ENCODE results near the gene RFWD3. TPM values are rescaled to one million over a fixed set of nuclear protein-coding genes. Genes with fewer than 3 reads are reported as not detected.

Gene RFWD3
- total RNA-seq, 1 donor from 2014 or later, result 22.5 TPM

GRCh38 chr16:74606521-74607309 lies 60.0 kb downstream of the RFWD3 start, which contains the start of gene GLG1:
Gene GLG1, minus strand, starts transcription at chr16:74607114. Its CDS starts 20 bp downstream, at chr16:74607094.
- peaks cover 41% of the 10 kb centered on the region for H3K4me1 ChIP-seq
- DNase-seq (peak; percentile 95), ATAC-seq (peak; percentile 99 to 100)
- no peaks in the 10 kb centered on the region for H3K9me3 ChIP-seq
- H3K36me3 ChIP-seq, result no peaks in the 10 kb centered on the region
- peak within 1 kb of the TSS; percentile 100 for H3K4me3 ChIP-seq
- peak within 1 kb of the TSS; percentile 98 for H3K27ac ChIP-seq
- TF ChIP-seq CTCF (IDR thresholded peaks at IDR 0.05), result no peak
- intact Hi-C loops (cut with DNase I), result no loop called here
- no peaks in the 10 kb centered on the region for H3K27me3 ChIP-seq (ENCODE audit: low read depth)

GRCh38 chr16:74605746-74606520 lies 60.7 kb downstream of the RFWD3 start:
- peak overlapping the region; percentile 98 for H3K27ac ChIP-seq
- ATAC-seq (peak in 1 of 2 donors; percentile 11), DNase-seq (no peak)
- intact Hi-C loops (cut with DNase I), result no loop called here
- no peaks in the 10 kb centered on the region for H3K9me3 ChIP-seq
- no peak for TF ChIP-seq CTCF (IDR thresholded peaks at IDR 0.05)
- no peaks in the 10 kb centered on the region for H3K36me3 ChIP-seq
- no peaks in the 10 kb centered on the region for H3K27me3 ChIP-seq (ENCODE audit: low read depth)
- H3K4me1 ChIP-seq, result peaks cover 49% of the 10 kb centered on the region
- peak overlapping the region; percentile 100 for H3K4me3 ChIP-seq

GRCh38 chr16:74605332-74605731 lies 61.3 kb downstream of the RFWD3 start:
- peak overlapping the region; percentile 100 for H3K4me3 ChIP-seq
- TF ChIP-seq CTCF (IDR thresholded peaks at IDR 0.05), result no peak
- no peaks in the 10 kb centered on the region for H3K27me3 ChIP-seq (ENCODE audit: low read depth)
- DNase-seq (no peak), ATAC-seq (no peak)
- H3K4me1 ChIP-seq, result peaks cover 52% of the 10 kb centered on the region
- H3K36me3 ChIP-seq, result no peaks in the 10 kb centered on the region
- H3K9me3 ChIP-seq, result no peaks in the 10 kb centered on the region
- intact Hi-C loops (cut with DNase I), result no loop called here
- no peak overlapping the region for H3K27ac ChIP-seq

- intact Hi-C loops (cut with DNase I), result no loop called here
- H3K4me3 ChIP-seq, result no peak overlapping the region
Measured at GRCh38 chr16:74603848-74604247, 62.8 kb downstream of the RFWD3 start.

More at GRCh38 chr16:74603848-74604247, 62.8 kb downstream of the RFWD3 start:
- ATAC-seq, result no peak
- TF ChIP-seq CTCF (IDR thresholded peaks at IDR 0.05), result no peak
- H3K27ac ChIP-seq, result no peak overlapping the region
- H3K9me3 ChIP-seq, result no peaks in the 10 kb centered on the region
- DNase-seq, result no peak
- no peaks in the 10 kb centered on the region for H3K36me3 ChIP-seq
- H3K27me3 ChIP-seq (ENCODE audit: low read depth), result no peaks in the 10 kb centered on the region
- peaks cover 52% of the 10 kb centered on the region for H3K4me1 ChIP-seq
